NCI-H2196 treated with DMSO at 0.1 percent for 48 hours (cell line): ENCODE measurements around the gene DNTT.

Experiments
- DNase-seq: peaks from one replicate; lab custom pipeline; 2025; ENCODE audit not compliant: unreplicated experiment; lab: John Stamatoyannopoulos, UW

Gene DNTT

GRCh38 chr10:96341219-96342182, 37.3 kb downstream of the DNTT start:
- no peak for DNase-seq

GRCh38 chr10:96342402-96342801, 38.2 kb downstream of the DNTT start:
- DNase-seq, result no peak

GRCh38 chr10:96344178-96344577, 39.9 kb downstream of the DNTT start:
- no peak for DNase-seq

GRCh38 chr10:96345222-96345621, 41.0 kb downstream of the DNTT start:
- no peak for DNase-seq

- no peak for DNase-seq
Observed at GRCh38 chr10:96346295-96346694, 42.1 kb downstream of the DNTT start.

- no peak for DNase-seq
Observed at GRCh38 chr10:96352027-96352426, 47.8 kb downstream of the DNTT start.

- no peak for DNase-seq
Observed at GRCh38 chr10:96352582-96352981, 48.3 kb downstream of the DNTT start.

GRCh38 chr10:96357038-96357620, 52.9 kb downstream of the DNTT start:
- no peak for DNase-seq

- no peak for DNase-seq
Observed at GRCh38 chr10:96358851-96359540, 54.8 kb downstream of the DNTT start, which contains the start of gene OPALIN. Gene OPALIN (minus strand): TSS chr10:96359002. CDS start chr10:96358896, 106 bp downstream.

GRCh38 chr10:96359616-96360015, 55.4 kb downstream of the DNTT start:
- DNase-seq, result no peak

GRCh38 chr10:96360331-96360730, 56.1 kb downstream of the DNTT start:
- DNase-seq, result no peak

- no peak for DNase-seq
Observed at GRCh38 chr10:96360766-96361165, 56.5 kb downstream of the DNTT start.

- DNase-seq, result no peak
Observed at GRCh38 chr10:96365571-96365970, 61.3 kb downstream of the DNTT start.

- no peak for DNase-seq
Observed at GRCh38 chr10:96366508-96366907, 62.3 kb downstream of the DNTT start.

GRCh38 chr10:96367470-96367869, 63.2 kb downstream of the DNTT start:
- no peak for DNase-seq

GRCh38 chr10:96368971-96369370, 64.7 kb downstream of the DNTT start:
- no peak for DNase-seq

- no peak for DNase-seq
Observed at GRCh38 chr10:96369890-96370583, 65.8 kb downstream of the DNTT start.

- DNase-seq, result peak; percentile 9
Observed at GRCh38 chr10:96370584-96371157, 66.4 kb downstream of the DNTT start.

- no peak for DNase-seq
Observed at GRCh38 chr10:96371356-96371755, 67.1 kb downstream of the DNTT start.

- DNase-seq, result no peak
Observed at GRCh38 chr10:96374004-96374403, 69.8 kb downstream of the DNTT start.

- no peak for DNase-seq
Observed at GRCh38 chr10:96374639-96374984, 70.4 kb downstream of the DNTT start.
